Lung (tissue), 12 donors: ENCODE measurements around the gene THRSP. TPM values are rescaled to one million over a fixed set of nuclear protein-coding genes. Genes with fewer than 3 reads are reported as not detected.

Source experiments
- ATAC-seq: fragments of 200-7000 bp; cut with Tn5 transposase; one replicate; pipeline ENCODE4 v1.9.1; 2020; ENCODE audit warnings: moderate number of reproducible peaks; ENCODE audit not compliant: insufficient read depth, low FRiP score
- DNase-seq, 3 donors: peaks; one replicate each; pipeline ENCODE4 v3.0.0-alpha.2; 2013 to 2017
- H3K27ac ChIP-seq, 2 donors: one replicate each; pipeline ENCODE4 v1.5.1; 2013; ENCODE audit warnings: mild to moderate bottlenecking in 2 of 2, moderate library complexity in 2 of 2, control low read depth in 1 of 2, inconsistent platforms in 1 of 2, low read depth in 1 of 2, low read length in 1 of 2
- H3K27me3 ChIP-seq, 3 donors: one replicate each; pipeline ENCODE4 v1.5.1; 2013; ENCODE audit warnings: low read length in 2 of 3; ENCODE audit not compliant: control insufficient read depth in 3 of 3, insufficient read depth in 3 of 3
- H3K36me3 ChIP-seq, 4 donors: one replicate each; pipeline ENCODE4 v1.5.1; 2013; ENCODE audit warnings: low read length in 4 of 4, mild to moderate bottlenecking in 1 of 4, moderate library complexity in 1 of 4; ENCODE audit not compliant: control insufficient read depth in 4 of 4, insufficient read depth in 4 of 4
- H3K4me1 ChIP-seq, 5 donors: one replicate each; pipeline ENCODE4 v1.5.1; 2013; ENCODE audit warnings: low read length in 5 of 5, mild to moderate bottlenecking in 2 of 5, moderate library complexity in 1 of 5; ENCODE audit not compliant: control insufficient read depth in 5 of 5, insufficient read depth in 5 of 5
- H3K4me3 ChIP-seq: one replicate; pipeline ENCODE4 v1.5.1; 2013; ENCODE audit warnings: mild to moderate bottlenecking, control low read depth, moderate library complexity
- H3K9ac ChIP-seq, 2 donors: one replicate each; pipeline ENCODE4 v1.5.1; 2013; ENCODE audit warnings: low read length in 2 of 2, control low read depth in 1 of 2; ENCODE audit not compliant: insufficient read depth in 1 of 2
- H3K9me3 ChIP-seq, 4 donors: one replicate each; pipeline ENCODE4 v1.5.1; 2013; ENCODE audit warnings: low read length in 3 of 4, mild to moderate bottlenecking in 1 of 4, moderate library complexity in 1 of 4; ENCODE audit not compliant: control insufficient read depth in 4 of 4, insufficient read depth in 3 of 4
- CTCF ChIP-seq: IDR thresholded peaks from 2 replicates; pipeline ENCODE4 v1.5.1; 2012; ENCODE audit warnings: mild to moderate bottlenecking; ENCODE audit errors: control extremely low read depth, extremely low read depth
- WGBS, 2 donors: extraction: QIAGEN DNeasy Blood & Tissue Kit; methylation state at CpG; one replicate each; pipeline ENCODE4 v1.1.7; 2013; 5-methylcytosine and 5-hydroxymethylcytosine counted together
- polyA plus RNA-seq, 2 donors: library from polyadenylated mRNA; stranded (reverse); fragments of 200-250 nt; gene quantifications; one replicate each; pipeline ENCODE4 v1.2.1, GENCODE V29; 2013
- total RNA-seq, 2 donors: library from RNA; depleted of rRNA in 1 of 2; stranded (reverse); fragments of >200 nt in 1 of 2; gene quantifications; one replicate each; pipeline ENCODE4 v1.2.1, GENCODE V29; 2014 to 2021
- donor health status: control.
- donor health status: control.
- donor health status: Bipolar disorder and iron deficiency.
- donor health status: healthy.
- donor health status: DM: yes; HTN: yes; CAD: no.

Gene THRSP
- total and polyA plus RNA-seq, 4 donors: 0.03 to 0.12 TPM; not detected in 2

GRCh38 chr11:78062671-78063070, 990 bp upstream of the THRSP start:
- Histone ChIP-seq H3K27me3 (no peaks in the 10 kb centered on the region), H3K27ac (no peak overlapping the region), H3K9me3 (peaks cover 0 to 2% (median 0%) of the 10 kb centered on the region in 4 donors), H3K4me3 (no peak overlapping the region), H3K9ac (no peak overlapping the region), H3K4me1 (peaks cover 0 to 4% (median 0%) of the 10 kb centered on the region in 5 donors), H3K36me3 (peaks cover 0 to 3% (median 2%) of the 10 kb centered on the region in 4 donors)
- 83 to 87% methylated on average over 2 of the region's 2 CpGs for WGBS, 2 donors
- DNase-seq (no peak), ATAC-seq (no peak)
- TF ChIP-seq CTCF: no peak

- H3K27ac ChIP-seq: no peak overlapping the region
- no peak overlapping the region for H3K9ac ChIP-seq
- no peaks in the 10 kb centered on the region for H3K27me3 ChIP-seq
- WGBS, 2 donors: 90 to 98% methylated on average over 2 of the region's 2 CpGs
- no peak for TF ChIP-seq CTCF
- H3K4me1 ChIP-seq: peaks cover 0 to 20% (median 9%) of the 10 kb centered on the region in 5 donors
- H3K4me3 ChIP-seq: no peak overlapping the region
- peaks cover 0 to 2% (median 0%) of the 10 kb centered on the region in 4 donors for H3K9me3 ChIP-seq
- peaks cover 6 to 13% (median 8%) of the 10 kb centered on the region in 4 donors for H3K36me3 ChIP-seq
- no peak for ATAC-seq
- no peak for DNase-seq
These were observed 1.5 kb downstream of the THRSP start for GRCh38 chr11:78065203-78065602.

GRCh38 chr11:78066471-78066870, 2.8 kb downstream of the THRSP start:
- H3K36me3 ChIP-seq: peaks cover 11 to 21% (median 13%) of the 10 kb centered on the region in 4 donors
- no peak for DNase-seq
- H3K27ac ChIP-seq: no peak overlapping the region
- no peak for ATAC-seq
- TF ChIP-seq CTCF: no peak
- no peak overlapping the region for H3K4me3 ChIP-seq
- H3K27me3 ChIP-seq: no peaks in the 10 kb centered on the region
- no peak overlapping the region for H3K9ac ChIP-seq
- H3K4me1 ChIP-seq: peaks cover 0 to 28% (median 8%) of the 10 kb centered on the region in 5 donors
- WGBS, 2 donors: 43 to 69% methylated on average over 2 of the region's 2 CpGs
- peaks cover 0 to 2% (median 0%) of the 10 kb centered on the region in 4 donors for H3K9me3 ChIP-seq

- H3K4me3 ChIP-seq: no peak overlapping the region
- no peaks in the 10 kb centered on the region for H3K27me3 ChIP-seq
- peaks cover 0 to 2% (median 0%) of the 10 kb centered on the region in 4 donors for H3K9me3 ChIP-seq
- H3K4me1 ChIP-seq: peaks cover 1 to 28% (median 8%) of the 10 kb centered on the region in 5 donors
- no peak for ATAC-seq
- WGBS, 2 donors: 95 to 96% methylated on average over 4 of the region's 4 CpGs
- TF ChIP-seq CTCF: no peak
- no peak for DNase-seq
- no peak overlapping the region for H3K27ac ChIP-seq
- H3K9ac ChIP-seq: no peak overlapping the region
- peaks cover 15 to 30% (median 20%) of the 10 kb centered on the region in 4 donors for H3K36me3 ChIP-seq
These were observed 4.0 kb downstream of the THRSP start for GRCh38 chr11:78067704-78068103.
